K562 (cell line): Measurements from ENCODE around the gene TEX22. TPM values are rescaled to one million over a fixed set of nuclear protein-coding genes. Genes with fewer than 3 reads are reported as not detected.

Experiments
- ADNP ChIP-seq: fragments of 200-800 bp; sonication (Bioruptor generic); IDR thresholded peaks from 2 replicates; pipeline ENCODE4 v1.6.1; 2016; ENCODE audit warnings: missing genetic modification characterization, missing compliant biosample characterization
- ARID3A ChIP-seq: IDR thresholded peaks from 2 replicates; pipeline ENCODE4 v1.6.1; 2012; ENCODE audit warnings: low read depth, low read length, improper control_type of control experiment, borderline replicate concordance
- BHLHE40 ChIP-seq: IDR thresholded peaks from 2 replicates; pipeline ENCODE4 v1.6.1; 2011; ENCODE audit warnings: low read length, improper control_type of control experiment
- CBX3 ChIP-seq, 2 experiments: IDR thresholded peaks; 1 replicate in 1 of 2; 2 replicates in 1 of 2; pipeline ENCODE4 v1.6.1; 2012; ENCODE audit warnings: inconsistent platforms in 2 of 2, low read length in 2 of 2, borderline replicate concordance in 1 of 2, control low read depth in 1 of 2
- DACH1 ChIP-seq: fragments of 450-650 bp; IDR thresholded peaks from 2 replicates; pipeline ENCODE4 v1.6.1; 2018; ENCODE audit not compliant: partially characterized antibody
- FUS ChIP-seq: fragments of 200-400 bp; formaldehyde crosslinking; optimal IDR thresholded peaks from 2 replicates; pipeline ENCODE3; 2017; ENCODE audit warnings: low read depth, low read length
- GTF2F1 ChIP-seq: IDR thresholded peaks from 2 replicates; pipeline ENCODE4 v1.6.1; 2011; ENCODE audit warnings: low read depth, low read length, improper control_type of control experiment
- HDAC2 ChIP-seq: fragments of 450-650 bp; IDR thresholded peaks from 2 replicates; pipeline ENCODE4 v1.6.1; 2016; ENCODE audit warnings: mild to moderate bottlenecking
- KLF10 ChIP-seq: fragments of 250-450 bp; sonication (Bioruptor Pico); IDR thresholded peaks from 2 replicates; pipeline ENCODE4 v1.6.1; 2021; ENCODE audit warnings: matching md5 sums
- KLF16 ChIP-seq: IDR thresholded peaks from 2 replicates; pipeline ENCODE4 v1.6.1; 2016; ENCODE audit warnings: antibody characterized with exemption
- MBD1 ChIP-seq: fragments of 250-450 bp; sonication (Bioruptor Pico); IDR thresholded peaks from 2 replicates; pipeline ENCODE4 v1.8.0; 2022; ENCODE audit warnings: inconsistent platforms
- MED1 ChIP-seq: sonication (generic); formaldehyde crosslinking; IDR thresholded peaks from 2 replicates; pipeline ENCODE4 v1.8.1; 2023; ENCODE audit warnings: missing genetic modification reagents, borderline replicate concordance
- MEF2A ChIP-seq: IDR thresholded peaks from 2 replicates; pipeline ENCODE4 v1.6.1; 2011; ENCODE audit warnings: low read depth, mild to moderate bottlenecking, low read length, moderate library complexity; ENCODE audit not compliant: control insufficient read depth
- NR1H2 ChIP-seq: sonication (generic); formaldehyde crosslinking; IDR thresholded peaks from 2 replicates; pipeline ENCODE4 v1.4.0; 2020; ENCODE audit warnings: mild to moderate bottlenecking, missing genetic modification reagents
- POLR2AphosphoS5 ChIP-seq: IDR thresholded peaks from 2 replicates; pipeline ENCODE4 v1.6.1; 2011; ENCODE audit warnings: mild to moderate bottlenecking, low read depth, low read length, moderate library complexity; ENCODE audit not compliant: control insufficient read depth, insufficient read depth
- RBM34 ChIP-seq: fragments of 200-400 bp; formaldehyde crosslinking; IDR thresholded peaks from 2 replicates; pipeline ENCODE4 v1.6.1; 2018; ENCODE audit warnings: low read length, borderline replicate concordance; ENCODE audit not compliant: insufficient read depth
- SIN3B ChIP-seq: fragments of 450-650 bp; IDR thresholded peaks from 2 replicates; pipeline ENCODE4 v1.6.1; 2017; ENCODE audit warnings: low read depth, mild to moderate bottlenecking, moderate library complexity
- STAT6 ChIP-seq: sonication (generic); formaldehyde crosslinking; IDR thresholded peaks from 2 replicates; pipeline ENCODE4 v1.8.1; 2023; ENCODE audit warnings: mild to moderate bottlenecking, missing genetic modification reagents
- ZEB2 ChIP-seq: fragments of 450-650 bp; IDR thresholded peaks from 2 replicates; pipeline ENCODE4 v1.6.1; 2016
- ZFX ChIP-seq: sonication (generic); formaldehyde crosslinking; IDR thresholded peaks from 2 replicates; pipeline ENCODE4 v1.8.0; 2022; ENCODE audit warnings: mild to moderate bottlenecking, missing genetic modification reagents, moderate library complexity
- ZNF280A ChIP-seq: fragments of 450-650 bp; IDR thresholded peaks from 2 replicates; pipeline ENCODE4 v1.6.1; 2018; ENCODE audit warnings: mild to moderate bottlenecking, low read depth; ENCODE audit not compliant: partially characterized antibody
- polyA plus RNA-seq, 8 experiments: library from polyadenylated mRNA; depleted of rRNA in 4 of 8; stranded (reverse) in 5 of 8; unstranded in 3 of 8; fragments of >200 nt; fragmentation: Nextera tagmentation in 2 of 8; fragmentation: Illumina TruSeq in 1 of 8; extraction: Ambion mirVana in 2 of 8; extraction: Trizol in 1 of 8; gene quantifications; 2 replicates each; pipeline versions ENCODE4 v1.2.1 to v1.2.3, GENCODE V29; 2011 to 2014; ENCODE audit warnings: inconsistent platforms in 1 of 8, missing spikeins in 1 of 8
- total RNA-seq, 7 experiments: library from RNA; depleted of rRNA in 6 of 7; stranded (reverse); fragments of >200 nt in 6 of 7; fragmentation: Illumina TruSeq in 2 of 7; extraction: Trizol in 2 of 7; gene quantifications; 2 replicates each; pipeline versions ENCODE4 v1.2.1 to v1.2.3, GENCODE V29; 2011 to 2021; ENCODE audit warnings: low replicate concordance in 1 of 7

The TEX22 gene
- total and polyA plus RNA-seq, 9 of the 15 experiments (the other 6 are each of a cell fraction or from before 2014, with no cell fraction given), result 0.04 to 1.7 (median 0.23) TPM; not detected in 2

- 0 out of 2 replicates have a peak, but pooled peaks have one; percentile 39 for TF ChIP-seq MBD1 (CRISPR knock-in tag)
- TF ChIP-seq BHLHE40, result no peak
- no peak for TF ChIP-seq SIN3B
- TF ChIP-seq HDAC2, result no peak
- TF ChIP-seq STAT6 (CRISPR knock-in tag), result no peak
- TF ChIP-seq KLF16, result no peak
- TF ChIP-seq FUS, result no peak
- TF ChIP-seq POLR2AphosphoS5, result no peak
- TF ChIP-seq GTF2F1, result no peak
- no peak for TF ChIP-seq KLF10 (CRISPR knock-in tag)
- no peak for TF ChIP-seq ZEB2
- TF ChIP-seq CBX3 (IDR thresholded peaks at IDR 0.05; ENCODE audit: borderline replicate concordance in 1 of 2, low read length in 2 of 2), result no peak
- no peak for TF ChIP-seq ARID3A
- no peak for TF ChIP-seq DACH1
- no peak for TF ChIP-seq NR1H2
- TF ChIP-seq ZFX (CRISPR knock-in tag), result peak; percentile 79
- TF ChIP-seq MED1 (CRISPR knock-in tag), result no peak
- TF ChIP-seq ZNF280A, result no peak
- TF ChIP-seq ADNP, result no peak
- TF ChIP-seq RBM34, result no peak
- no peak for TF ChIP-seq MEF2A
Observed at GRCh38 chr14:105414456-105415371, 16.4 kb downstream of the TEX22 start (continued).
